GM19043 (cell line): ENCODE results near the gene CTDSPL.
"Not testable (repeated sequence)": the region's sequence is repeated elsewhere in the genome, so short reads cannot be mapped to it uniquely, and the experiment has no call there.

ENCODE experiments used
- ATAC-seq: cut with Tn5 transposase; IDR thresholded peaks from one replicate; pipeline ENCODE4 v1.9.1; 2021; ENCODE audit warnings: low read depth; ENCODE audit not compliant: unreplicated experiment

CTDSPL gene, protein sequence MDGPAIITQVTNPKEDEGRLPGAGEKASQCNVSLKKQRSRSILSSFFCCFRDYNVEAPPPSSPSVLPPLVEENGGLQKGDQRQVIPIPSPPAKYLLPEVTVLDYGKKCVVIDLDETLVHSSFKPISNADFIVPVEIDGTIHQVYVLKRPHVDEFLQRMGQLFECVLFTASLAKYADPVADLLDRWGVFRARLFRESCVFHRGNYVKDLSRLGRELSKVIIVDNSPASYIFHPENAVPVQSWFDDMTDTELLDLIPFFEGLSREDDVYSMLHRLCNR

DNA sequence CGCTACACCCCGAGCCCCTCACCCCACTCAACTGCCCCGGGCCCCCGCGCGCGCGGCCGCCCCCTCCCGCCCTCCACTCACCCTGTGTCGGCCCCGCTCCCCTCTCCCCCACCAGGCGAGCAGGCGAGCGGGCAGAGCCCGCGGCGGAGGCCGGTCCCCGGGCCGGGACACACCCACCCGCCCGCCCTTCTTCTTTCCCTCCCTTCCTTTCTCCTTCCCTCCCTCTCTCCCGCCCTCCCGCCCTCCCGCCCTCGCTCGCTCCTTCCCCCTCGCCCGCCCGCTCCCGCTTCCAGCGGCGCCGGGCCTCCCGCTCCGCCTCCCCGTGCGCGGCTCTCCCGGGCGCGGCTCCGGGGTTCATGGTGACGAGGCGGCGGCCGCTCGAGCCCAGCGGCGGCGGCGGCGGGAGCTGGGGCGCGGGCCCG, at the start of gene CTDSPL:
TSS of gene CTDSPL (plus strand) at position 261 of the 422 bp plus-strand sequence. CDS start 320 bp downstream, outside the sequence.
- ATAC-seq, result no peak

DNA sequence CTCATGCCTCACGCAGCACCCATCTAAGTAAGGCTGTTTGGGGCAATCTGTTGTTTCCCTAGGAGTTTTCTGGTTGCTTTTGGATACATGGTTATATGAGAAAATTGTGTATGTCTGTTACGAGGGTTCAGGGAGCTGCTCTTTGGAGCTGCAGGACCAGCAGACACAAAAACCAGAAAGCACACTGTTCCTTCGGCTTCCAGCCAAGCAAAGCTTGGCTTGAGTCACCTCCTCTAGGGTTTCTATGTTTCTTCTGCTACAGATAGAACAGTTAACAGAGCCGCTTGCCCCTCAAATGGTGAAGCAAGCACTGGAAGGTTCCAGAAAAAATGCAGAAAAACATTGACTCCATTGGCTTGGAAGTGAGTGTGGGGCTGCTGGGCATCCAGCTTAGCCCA, 49.2 kb upstream of the CTDSPL start:
- ATAC-seq, result no peak

- ATAC-seq, result no peak
Observed at GRCh38 chr3:37813403-37813802, 48.3 kb upstream of the CTDSPL start.

DNA sequence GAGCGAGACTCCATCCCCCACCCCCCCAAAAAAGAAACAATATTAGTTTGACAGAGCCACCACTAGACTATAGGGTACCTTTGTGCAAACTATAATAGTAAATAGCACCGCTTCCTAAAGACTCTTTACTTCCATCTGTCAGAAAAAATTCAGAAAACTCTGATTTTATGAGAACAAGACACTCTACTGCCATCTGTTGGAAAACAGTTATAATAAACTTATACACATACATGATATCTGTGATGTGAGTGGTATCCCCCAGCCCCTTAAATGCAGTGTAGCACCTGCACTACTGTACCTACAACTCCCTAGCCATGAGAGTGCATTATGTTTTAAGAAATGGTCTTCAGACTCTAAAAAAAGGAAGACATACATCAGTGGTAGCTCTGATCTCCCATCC, 47.1 kb upstream of the CTDSPL start:
- ATAC-seq, result no peak

DNA sequence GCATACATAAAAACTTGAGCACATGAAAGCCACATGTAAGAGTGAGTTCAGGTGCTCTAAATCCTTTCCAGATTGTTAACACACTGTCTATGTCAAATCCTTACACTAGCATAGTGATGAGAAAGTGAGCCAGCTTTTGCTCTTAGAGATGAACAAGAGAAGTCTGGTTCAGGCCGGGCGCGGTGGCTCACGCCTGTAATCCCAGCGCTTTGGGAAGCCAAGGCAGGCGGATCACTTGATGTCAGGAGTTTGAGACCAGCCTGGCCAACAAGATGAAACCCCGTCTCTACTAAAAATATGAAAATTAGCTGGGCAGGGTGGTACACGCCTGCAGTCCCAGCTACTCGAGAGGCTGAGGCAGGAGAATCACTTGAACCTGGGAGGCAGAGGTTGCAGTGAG, 46.5 kb upstream of the CTDSPL start:
- ATAC-seq, result not testable (repeated sequence)

GRCh38 chr3:37816271-37816670, 45.4 kb upstream of the CTDSPL start:
- no peak for ATAC-seq

- no peak for ATAC-seq
Observed at GRCh38 chr3:37819591-37819990, 42.1 kb upstream of the CTDSPL start.

DNA sequence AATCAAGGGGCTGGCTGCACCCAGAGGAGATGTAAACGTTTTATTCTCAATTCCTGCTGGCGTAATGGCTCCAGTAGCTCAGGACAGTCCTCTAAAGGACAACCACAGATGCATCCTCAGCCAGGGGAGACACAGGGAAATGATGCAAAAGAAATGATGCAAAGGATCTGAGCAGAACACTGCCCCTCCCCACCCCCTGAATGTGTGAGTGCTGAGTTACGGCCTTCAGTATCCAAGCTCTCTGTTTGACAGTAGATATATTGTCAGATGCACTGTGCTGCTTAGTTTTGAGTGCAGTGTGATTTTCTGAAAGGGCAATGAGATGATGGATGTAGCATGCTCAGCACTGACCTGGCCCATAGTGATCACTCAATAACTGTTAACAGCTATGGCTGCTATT, 41.4 kb upstream of the CTDSPL start:
- no peak for ATAC-seq

- no peak for ATAC-seq
Observed at GRCh38 chr3:37823189-37823588, 38.5 kb upstream of the CTDSPL start.

- ATAC-seq, result no peak
Observed at GRCh38 chr3:37824090-37824953, 37.4 kb upstream of the CTDSPL start.

GRCh38 chr3:37824954-37825328, 36.7 kb upstream of the CTDSPL start:
- no peak for ATAC-seq

GRCh38 chr3:37825744-37826400, 35.8 kb upstream of the CTDSPL start:
- ATAC-seq, result no peak

DNA sequence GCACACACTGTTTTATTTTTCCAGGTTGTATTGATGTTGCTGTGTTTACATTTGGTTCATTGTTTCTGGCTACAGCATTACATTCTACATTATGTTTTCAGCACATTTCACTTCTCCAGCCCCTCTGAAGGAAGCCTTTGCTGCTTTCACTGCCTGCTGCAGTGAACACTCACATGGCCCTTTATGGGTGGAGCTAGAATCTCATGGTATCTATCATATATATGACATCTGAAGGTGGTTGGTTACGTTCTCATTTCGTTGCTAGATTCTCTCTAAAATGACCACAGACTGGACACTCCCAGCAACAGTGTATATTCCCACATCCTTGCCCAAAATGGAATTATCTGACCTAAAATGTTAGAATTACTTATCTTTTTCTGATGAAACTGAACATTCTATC, 35.2 kb upstream of the CTDSPL start:
- ATAC-seq, result no peak

DNA sequence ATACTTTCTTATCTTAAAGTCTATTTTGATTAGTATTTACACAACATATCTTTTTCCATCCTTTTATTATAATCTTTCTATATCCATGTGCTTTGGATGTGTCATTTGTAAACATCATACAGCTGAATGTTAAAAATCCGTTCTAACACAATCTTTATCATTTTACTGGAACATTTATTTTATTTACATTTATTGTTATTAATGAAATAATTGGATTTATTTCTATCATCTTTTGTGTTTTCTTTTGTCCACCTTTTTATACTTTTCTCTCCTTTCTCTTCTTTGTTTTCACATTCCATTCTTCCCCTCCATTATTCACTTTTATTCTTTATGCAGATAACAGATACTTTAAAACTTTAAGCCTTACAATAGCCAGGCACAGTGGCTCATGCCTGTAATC, 34.7 kb upstream of the CTDSPL start:
- ATAC-seq, result no peak

DNA sequence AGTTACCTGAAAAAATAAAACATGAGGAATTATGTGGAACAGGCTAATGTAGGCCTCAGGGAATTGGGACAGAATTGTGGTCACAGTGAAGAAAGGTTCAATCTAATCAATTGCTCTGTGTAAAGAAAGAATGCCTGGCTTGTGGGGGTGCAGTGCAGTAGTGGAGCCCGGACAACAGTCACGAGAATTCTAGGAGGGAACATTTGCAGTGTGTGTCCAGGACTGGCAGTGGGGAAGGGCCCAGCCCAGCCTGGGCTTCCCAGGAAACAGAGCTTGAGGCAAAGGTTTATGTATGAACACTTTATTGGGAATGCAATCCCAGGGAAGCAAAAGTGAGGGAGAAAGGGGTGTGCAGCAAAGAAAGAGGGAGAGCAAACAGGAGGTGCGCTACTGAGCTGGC, 29.2 kb upstream of the CTDSPL start:
- no peak for ATAC-seq

- no peak for ATAC-seq
Observed at GRCh38 chr3:37833302-37834186, 28.1 kb upstream of the CTDSPL start.

DNA sequence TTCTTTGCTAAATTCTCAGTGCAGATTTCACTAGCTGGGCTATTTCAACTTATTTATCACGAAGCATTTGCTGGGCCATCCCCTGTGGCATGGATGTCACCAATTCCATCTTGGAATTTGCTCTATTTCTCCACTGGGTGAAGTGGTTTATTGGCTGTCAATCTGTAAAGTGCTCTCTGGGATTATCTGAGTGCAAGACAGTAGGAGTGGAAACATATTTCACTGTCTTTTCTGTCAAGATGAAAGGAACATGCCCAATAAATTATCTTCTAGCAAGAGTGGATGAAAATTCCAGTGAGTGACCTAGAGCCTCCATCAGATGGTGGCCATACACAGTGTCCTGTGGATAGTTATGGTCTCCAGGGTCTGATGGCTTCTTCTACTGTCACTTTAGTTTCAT, 25.1 kb upstream of the CTDSPL start:
- no peak for ATAC-seq

GRCh38 chr3:37847689-37848088, 14.0 kb upstream of the CTDSPL start:
- no peak for ATAC-seq

DNA sequence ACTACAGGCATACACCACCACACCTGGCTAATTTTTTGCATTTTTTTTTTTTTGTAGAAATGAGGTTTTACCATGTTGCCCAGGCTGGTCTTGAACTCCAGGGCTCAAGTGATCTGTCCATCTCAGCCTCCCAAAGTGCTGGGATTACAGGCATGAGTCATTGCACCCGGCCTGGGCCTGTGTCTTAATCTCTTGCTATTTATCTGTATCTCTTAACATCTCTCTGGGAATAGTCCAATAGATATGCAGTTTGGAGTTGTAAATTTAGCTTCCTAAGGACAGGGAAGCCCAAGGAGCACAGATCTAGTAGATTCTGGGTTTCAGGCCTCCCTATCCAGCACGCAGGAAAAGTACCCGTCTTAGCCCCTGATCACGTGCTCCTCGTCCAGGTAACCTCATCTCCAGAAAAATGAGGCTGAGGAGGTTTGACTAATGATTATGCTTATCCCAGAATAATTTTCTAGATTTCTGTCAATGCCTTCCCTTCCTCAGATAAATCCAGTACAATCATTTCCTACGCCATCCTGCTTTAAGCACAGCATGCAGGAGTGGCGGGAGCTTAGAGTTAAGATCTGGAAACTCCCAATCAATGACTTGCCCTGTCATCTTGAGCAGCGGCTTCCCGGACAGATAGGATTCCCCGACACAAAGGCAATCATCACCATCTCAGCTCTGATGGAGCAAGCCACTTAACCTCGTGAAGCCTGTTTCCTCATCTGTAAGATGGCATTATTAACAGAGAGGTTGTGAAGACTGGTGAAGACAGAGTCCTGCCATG, 12.3 kb upstream of the CTDSPL start:
- ATAC-seq, result no peak

DNA sequence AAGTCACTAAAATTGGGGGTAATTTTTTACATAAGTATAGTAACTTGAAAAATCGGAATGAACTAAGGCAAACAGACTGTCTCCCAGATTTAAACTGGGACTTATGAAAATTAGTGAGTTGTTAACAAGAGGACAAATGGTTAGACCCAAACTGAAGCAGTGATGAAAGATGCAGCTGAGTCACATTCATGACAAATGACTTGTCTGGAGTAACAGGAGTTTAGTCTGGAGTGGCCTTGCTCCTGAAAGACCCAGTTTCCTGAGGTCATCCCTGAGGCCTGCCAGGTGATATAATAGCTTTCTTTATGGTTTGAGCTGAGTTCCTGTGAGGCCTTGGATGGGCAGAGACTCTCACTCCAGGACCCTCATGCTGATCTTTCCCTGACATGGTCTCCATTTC, 9.6 kb upstream of the CTDSPL start:
- no peak for ATAC-seq
